ENCODE measurements around the gene TMTC1.

Gene TMTC1

GRCh38 chr12:29743801-29744200 lies 39.9 kb downstream of the TMTC1 start:
- no peak for DNase-seq (ENCODE audit: low read depth, low spot score)
- no peak overlapping the region for H3K4me3 ChIP-seq (ENCODE audit: low read length)

- DNase-seq (ENCODE audit: low read depth, low spot score) = no peak
- no peak overlapping the region for H3K4me3 ChIP-seq (ENCODE audit: low read length)
Measured at GRCh38 chr12:29743077-29743476, 40.7 kb downstream of the TMTC1 start.

GRCh38 chr12:29742646-29743045 lies 41.1 kb downstream of the TMTC1 start:
- no peak overlapping the region for H3K4me3 ChIP-seq (ENCODE audit: low read length)
- DNase-seq (ENCODE audit: low read depth, low spot score) = no peak

GRCh38 chr12:29741342-29742241 lies 42.1 kb downstream of the TMTC1 start:
- no peak overlapping the region for H3K4me3 ChIP-seq (ENCODE audit: low read length)

GRCh38 chr12:29739279-29739991 lies 44.3 kb downstream of the TMTC1 start:
- H3K4me3 ChIP-seq (ENCODE audit: low read length) = no peak overlapping the region
- DNase-seq (ENCODE audit: low read depth, low spot score) = no peak

More at GRCh38 chr12:29741342-29742241, 42.1 kb downstream of the TMTC1 start:
- no peak for DNase-seq (ENCODE audit: low read depth, low spot score)

- H3K4me3 ChIP-seq (ENCODE audit: low read length) = no peak overlapping the region
- no peak for DNase-seq (ENCODE audit: low read depth, low spot score)
Measured at GRCh38 chr12:29738365-29738764, 45.4 kb downstream of the TMTC1 start.

GRCh38 chr12:29737644-29738043 lies 46.1 kb downstream of the TMTC1 start:
- no peak for DNase-seq (ENCODE audit: low read depth, low spot score)
- H3K4me3 ChIP-seq (ENCODE audit: low read length) = no peak overlapping the region

- DNase-seq (ENCODE audit: low read depth, low spot score) = no peak
- H3K4me3 ChIP-seq (ENCODE audit: low read length) = no peak overlapping the region
Measured at GRCh38 chr12:29735604-29736003, 48.1 kb downstream of the TMTC1 start.

GRCh38 chr12:29734734-29735133 lies 49.0 kb downstream of the TMTC1 start:
- DNase-seq (ENCODE audit: low read depth, low spot score) = no peak
- H3K4me3 ChIP-seq (ENCODE audit: low read length) = no peak overlapping the region

- no peak for DNase-seq (ENCODE audit: low read depth, low spot score)
- H3K4me3 ChIP-seq (ENCODE audit: low read length) = no peak overlapping the region
Measured at GRCh38 chr12:29734305-29734704, 49.4 kb downstream of the TMTC1 start.

GRCh38 chr12:29733501-29733900 lies 50.2 kb downstream of the TMTC1 start:
- H3K4me3 ChIP-seq (ENCODE audit: low read length) = no peak overlapping the region
- DNase-seq (ENCODE audit: low read depth, low spot score) = no peak

- no peak overlapping the region for H3K4me3 ChIP-seq (ENCODE audit: low read length)
- no peak for DNase-seq (ENCODE audit: low read depth, low spot score)
Measured at GRCh38 chr12:29733060-29733459, 50.7 kb downstream of the TMTC1 start.

- H3K4me3 ChIP-seq (ENCODE audit: low read length) = no peak overlapping the region
- no peak for DNase-seq (ENCODE audit: low read depth, low spot score)
Measured at GRCh38 chr12:29732593-29732992, 51.1 kb downstream of the TMTC1 start.

- no peak for DNase-seq (ENCODE audit: low read depth, low spot score)
- H3K4me3 ChIP-seq (ENCODE audit: low read length) = no peak overlapping the region
Measured at GRCh38 chr12:29732191-29732590, 51.6 kb downstream of the TMTC1 start.

GRCh38 chr12:29731591-29731990 lies 52.2 kb downstream of the TMTC1 start:
- no peak for DNase-seq (ENCODE audit: low read depth, low spot score)
- H3K4me3 ChIP-seq (ENCODE audit: low read length) = no peak overlapping the region

- H3K4me3 ChIP-seq (ENCODE audit: low read length) = no peak overlapping the region
- DNase-seq (ENCODE audit: low read depth, low spot score) = no peak
Measured at GRCh38 chr12:29730481-29730880, 53.3 kb downstream of the TMTC1 start.

- H3K4me3 ChIP-seq (ENCODE audit: low read length) = no peak overlapping the region
- DNase-seq (ENCODE audit: low read depth, low spot score) = no peak
Measured at GRCh38 chr12:29728030-29728429, 55.7 kb downstream of the TMTC1 start.

GRCh38 chr12:29726741-29727348 lies 56.9 kb downstream of the TMTC1 start:
- no peak overlapping the region for H3K4me3 ChIP-seq (ENCODE audit: low read length)
- no peak for DNase-seq (ENCODE audit: low read depth, low spot score)

GRCh38 chr12:29726321-29726692 lies 57.4 kb downstream of the TMTC1 start:
- DNase-seq (ENCODE audit: low read depth, low spot score) = no peak
- H3K4me3 ChIP-seq (ENCODE audit: low read length) = no peak overlapping the region
